ENCODE results near the gene CPM.

The CPM gene

DNA sequence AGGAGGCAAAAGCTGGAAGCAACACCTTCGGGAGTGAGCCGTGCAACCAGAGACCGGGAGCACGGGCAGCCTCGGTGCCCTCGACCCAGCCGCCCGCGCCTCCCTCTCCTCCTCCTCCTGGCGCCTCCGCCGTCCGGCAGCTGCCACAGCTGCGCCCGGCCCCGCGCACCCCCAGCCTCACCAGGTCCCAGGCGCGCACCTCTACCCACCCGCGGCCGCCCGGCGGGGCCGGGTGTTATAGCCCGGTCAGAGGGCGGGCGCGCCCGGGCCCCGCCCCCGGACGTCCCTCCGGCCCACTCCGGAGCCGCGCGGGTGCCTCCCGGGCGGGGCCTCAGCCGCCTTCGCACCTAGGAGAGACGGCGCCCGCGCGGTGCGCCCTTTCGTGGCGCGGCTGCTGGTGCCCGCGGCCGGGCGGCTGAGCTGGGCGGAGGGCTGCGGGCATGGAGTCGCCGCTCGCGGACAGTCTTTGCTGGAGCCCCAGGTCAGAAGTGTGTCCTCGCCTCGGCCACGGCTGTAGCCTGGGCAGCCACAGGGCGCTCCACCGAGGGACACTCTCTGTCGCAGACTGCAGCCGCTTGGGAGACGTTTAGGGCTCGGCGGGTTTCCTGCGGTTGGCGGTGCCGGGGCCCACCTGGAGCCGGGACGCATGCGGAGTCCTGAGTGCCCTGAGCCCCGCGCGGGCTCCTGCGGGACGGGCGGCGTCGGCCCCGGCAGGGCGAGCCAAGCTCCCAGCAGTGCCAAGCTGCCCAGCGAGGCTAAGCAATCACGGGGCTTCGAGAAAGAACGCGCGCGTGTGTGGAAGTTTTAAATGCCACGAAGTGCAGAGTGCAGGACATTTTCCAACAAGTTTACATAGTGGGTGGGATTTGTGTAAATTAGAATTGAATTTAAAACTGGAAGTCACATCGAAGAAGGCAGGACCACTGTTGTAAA, at the start of gene CPM:
Gene CPM, minus strand, starts transcription at position 211 of the 933 bp plus-strand sequence. CDS start 334 bp downstream, outside the sequence.
- TF ChIP-seq GATA2 (IDR thresholded peaks at IDR 0.05; ENCODE audit: low read depth, low read length) (no peak), GATA3 (IDR thresholded peaks at IDR 0.05; ENCODE audit: low read depth, low read length) (no peak)

DNA sequence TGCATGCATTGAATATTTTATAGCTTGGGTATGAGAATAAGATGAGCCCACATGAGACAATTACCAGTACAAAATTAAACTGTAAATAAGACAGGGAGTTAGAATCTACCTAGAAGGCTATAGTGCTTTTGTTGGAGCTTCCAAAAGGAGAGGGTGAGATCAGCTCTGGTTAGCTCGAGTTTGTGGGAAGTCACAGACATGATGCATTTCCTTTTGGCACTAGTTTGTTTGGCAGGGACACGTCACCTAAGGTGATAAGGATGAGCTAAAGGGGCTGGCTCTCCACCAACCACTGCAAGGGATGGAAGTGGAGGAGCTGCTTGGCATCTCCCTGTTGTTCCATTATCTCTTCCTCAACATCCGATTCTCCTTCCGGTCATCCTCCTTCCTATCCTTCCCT, 48.5 kb upstream of the CPM start:
- TF ChIP-seq GATA2 (IDR thresholded peaks at IDR 0.05; ENCODE audit: low read depth, low read length): no peak
- TF ChIP-seq GATA3 (IDR thresholded peaks at IDR 0.05; ENCODE audit: low read depth, low read length): no peak

DNA sequence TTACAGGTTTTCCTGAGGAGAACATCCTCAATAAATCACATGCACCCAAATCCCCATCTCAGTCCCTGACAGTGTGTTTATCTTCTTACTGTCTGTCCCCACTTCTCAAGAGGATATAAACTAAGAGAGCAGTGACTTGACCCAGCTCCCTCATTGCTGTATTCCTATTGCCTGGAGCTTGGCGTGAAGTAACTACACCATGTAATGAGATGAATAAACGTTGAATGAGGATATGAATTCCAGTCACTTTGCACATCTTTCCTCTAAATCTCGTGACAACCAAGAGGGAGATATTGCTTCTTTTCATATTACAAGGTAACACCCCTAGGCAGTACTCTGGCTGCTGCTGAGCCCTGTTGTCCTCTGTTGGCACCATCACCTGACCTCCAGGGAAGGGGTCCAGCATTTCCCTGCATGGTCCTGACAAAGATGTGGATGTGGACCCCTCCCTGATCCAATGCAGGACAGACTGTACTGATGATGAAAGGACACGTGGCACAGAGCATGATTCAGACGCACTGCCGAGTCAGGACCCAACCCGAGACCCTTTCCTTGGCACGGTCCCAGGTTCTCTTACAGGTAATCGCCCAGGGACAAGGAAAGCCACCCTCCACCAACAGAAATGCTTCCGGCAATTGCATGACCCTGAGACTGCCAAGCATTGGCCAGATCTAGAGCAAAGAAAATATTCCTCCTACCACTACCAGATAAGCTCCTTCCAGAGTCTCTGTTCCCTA, 47.7 kb upstream of the CPM start:
- TF ChIP-seq GATA2 (IDR thresholded peaks at IDR 0.05; ENCODE audit: low read depth, low read length) (no peak), GATA3 (IDR thresholded peaks at IDR 0.05; ENCODE audit: low read depth, low read length) (no peak)

DNA sequence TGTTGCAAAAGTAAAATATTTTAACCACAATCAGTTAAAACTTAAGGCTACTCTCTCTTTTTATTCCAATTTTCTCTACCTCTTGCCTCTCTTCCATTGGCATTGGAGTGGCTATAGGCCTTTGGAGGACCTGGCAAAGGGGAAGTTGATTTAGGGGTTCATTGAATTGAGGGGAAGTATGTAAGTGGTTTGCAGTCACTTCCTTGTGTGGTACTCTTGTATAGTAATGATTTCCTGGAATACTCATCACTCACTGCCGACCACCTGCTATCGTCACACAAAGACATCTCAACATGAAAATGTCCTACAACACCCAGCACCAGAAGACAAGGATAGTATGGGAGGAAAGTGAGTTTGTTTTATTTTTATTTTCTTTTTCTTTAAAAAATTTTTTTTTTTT, 45.7 kb upstream of the CPM start:
- TF ChIP-seq GATA3 (IDR thresholded peaks at IDR 0.05; ENCODE audit: low read depth, low read length) (no peak), GATA2 (IDR thresholded peaks at IDR 0.05; ENCODE audit: low read depth, low read length) (no peak)

DNA sequence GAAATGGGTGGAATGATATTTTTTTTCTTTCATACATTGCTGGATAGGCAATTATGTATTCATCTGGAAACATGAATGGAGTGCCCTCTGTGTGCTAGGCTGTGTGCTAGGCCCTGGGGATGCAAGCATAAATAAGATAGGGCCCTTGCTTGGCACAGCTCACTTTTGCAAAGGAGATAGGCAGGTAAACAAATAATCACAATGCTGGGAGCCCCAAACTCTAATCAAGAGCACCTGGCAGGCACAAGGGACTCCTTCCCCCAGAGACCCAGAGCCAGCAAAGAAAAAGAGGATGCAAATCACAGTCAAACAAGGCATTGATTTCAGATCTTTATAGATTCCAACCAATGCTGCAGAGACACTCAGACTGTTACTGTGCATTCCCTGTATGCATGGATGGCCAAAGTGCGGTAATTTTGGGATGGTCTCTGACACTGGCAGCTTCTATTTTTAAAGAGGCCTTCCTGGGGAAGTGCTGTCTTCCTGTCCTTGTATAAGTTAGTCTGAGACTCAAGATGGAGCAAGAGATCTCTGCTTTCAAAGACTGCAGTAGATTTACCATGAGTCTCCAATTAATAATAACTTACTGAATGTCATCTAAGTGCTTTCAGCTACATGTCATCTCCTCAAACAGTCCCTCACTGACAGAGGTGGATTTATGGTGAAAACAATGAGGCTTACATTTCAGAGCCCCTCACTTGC, 45.1 kb upstream of the CPM start:
- TF ChIP-seq GATA2 (IDR thresholded peaks at IDR 0.05; ENCODE audit: low read depth, low read length) (no peak), GATA3 (IDR thresholded peaks at IDR 0.05; ENCODE audit: low read depth, low read length) (no peak)

DNA sequence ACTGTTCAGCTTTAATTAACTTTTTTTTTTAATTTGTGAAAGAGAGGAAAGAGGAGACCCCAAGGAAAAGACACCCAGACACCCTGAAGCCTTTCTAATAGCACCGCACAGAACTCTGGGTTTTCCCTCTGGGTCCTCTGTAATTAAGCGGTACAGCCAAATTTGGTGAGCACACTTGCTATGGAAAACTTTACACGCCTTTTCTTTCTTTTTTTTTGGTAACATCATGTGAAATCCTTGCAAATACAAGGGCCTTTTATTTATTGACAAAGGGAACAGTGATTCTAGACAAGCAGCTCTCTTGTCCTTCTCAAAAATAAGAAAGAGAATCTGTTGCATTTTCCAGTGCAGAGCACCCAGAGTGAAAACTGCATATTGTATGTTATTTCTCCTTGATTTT, 44.4 kb upstream of the CPM start:
- TF ChIP-seq GATA2 (IDR thresholded peaks at IDR 0.05; ENCODE audit: low read depth, low read length) (no peak), GATA3 (IDR thresholded peaks at IDR 0.05; ENCODE audit: low read depth, low read length) (no peak)

DNA sequence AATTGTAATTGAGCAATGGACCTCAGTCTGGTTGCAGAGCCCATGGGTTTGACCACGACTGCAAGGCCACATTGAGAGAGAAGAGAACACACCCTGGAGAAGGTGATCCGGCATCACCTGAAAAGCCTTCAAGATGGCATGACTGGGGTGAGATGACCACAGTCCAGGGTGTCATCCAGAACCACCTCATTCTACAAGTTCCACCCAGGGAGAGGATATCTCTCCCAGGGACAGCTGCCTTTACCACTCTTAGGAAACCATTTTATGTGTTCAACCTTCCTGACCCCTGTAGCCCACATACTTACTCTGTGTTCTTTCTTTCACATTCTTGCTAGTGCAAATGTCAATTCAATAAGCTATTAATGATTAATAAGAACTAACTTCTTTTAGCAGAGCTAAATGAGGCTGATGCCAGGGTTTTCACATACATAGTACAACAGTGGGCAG, 43.4 kb upstream of the CPM start:
- no peak for TF ChIP-seq GATA2 (IDR thresholded peaks at IDR 0.05; ENCODE audit: low read depth, low read length)

DNA sequence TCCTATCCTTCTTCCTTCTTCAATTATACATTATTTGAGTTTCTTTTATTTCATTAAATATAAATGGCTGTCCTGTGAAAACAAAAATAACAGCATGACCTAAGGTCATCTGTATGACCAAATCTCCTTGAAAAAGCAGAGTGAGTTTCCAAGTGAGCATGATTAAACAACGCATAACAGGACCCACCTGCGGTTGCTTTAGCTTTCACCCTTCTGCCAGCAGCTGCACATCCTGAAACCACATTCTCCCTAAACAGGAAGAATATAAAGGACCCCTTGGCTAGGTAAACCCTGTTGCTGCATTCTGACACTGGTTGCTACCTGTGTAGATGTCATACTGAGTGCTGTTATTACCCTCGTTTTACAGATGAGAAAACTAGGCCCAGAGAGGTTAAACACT, 42.8 kb upstream of the CPM start:
- no peak for TF ChIP-seq GATA2 (IDR thresholded peaks at IDR 0.05; ENCODE audit: low read depth, low read length)
- TF ChIP-seq GATA3 (IDR thresholded peaks at IDR 0.05; ENCODE audit: low read depth, low read length): no peak

DNA sequence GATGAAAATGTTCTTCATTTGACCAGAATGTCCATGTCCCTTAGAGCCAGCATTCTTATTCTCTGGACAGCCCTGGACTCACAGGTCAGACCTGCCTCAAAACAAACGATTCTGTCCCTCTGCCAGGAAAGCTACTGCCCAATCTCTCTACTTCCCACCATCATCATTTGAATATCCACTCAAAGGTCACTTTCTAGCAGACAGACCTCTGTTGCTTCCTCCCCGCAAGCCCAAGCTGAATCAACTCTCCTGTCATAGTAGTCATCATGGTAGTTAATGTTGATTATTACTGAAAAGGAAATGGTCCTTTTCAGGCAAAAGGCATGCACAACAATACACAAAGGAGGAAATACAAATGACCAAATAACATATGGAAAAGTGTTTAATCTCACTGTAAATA, 39.6 kb upstream of the CPM start:
- TF ChIP-seq GATA2 (IDR thresholded peaks at IDR 0.05; ENCODE audit: low read depth, low read length) (no peak), GATA3 (IDR thresholded peaks at IDR 0.05; ENCODE audit: low read depth, low read length) (no peak)

DNA sequence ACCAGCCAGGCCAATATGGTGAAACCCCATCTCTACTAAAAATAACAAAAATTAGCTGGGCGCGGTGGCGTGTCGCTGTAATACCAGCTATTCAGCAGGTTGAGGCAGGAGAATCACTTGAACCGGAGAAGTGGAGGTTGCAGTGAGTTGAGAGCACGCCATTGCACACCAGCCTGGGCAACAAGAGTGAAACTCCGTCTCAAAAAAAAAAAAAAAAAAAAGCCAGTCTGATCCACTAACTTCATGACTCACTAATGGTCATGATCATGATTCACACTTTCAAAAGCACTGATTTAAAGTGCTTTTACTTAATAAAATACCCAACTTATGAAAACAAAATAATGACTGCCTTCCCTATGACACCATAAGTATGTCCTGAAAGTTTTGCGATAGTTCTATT, 38.4 kb upstream of the CPM start:
- no peak for TF ChIP-seq GATA2 (IDR thresholded peaks at IDR 0.05; ENCODE audit: low read depth, low read length)
- TF ChIP-seq GATA3 (IDR thresholded peaks at IDR 0.05; ENCODE audit: low read depth, low read length): no peak

DNA sequence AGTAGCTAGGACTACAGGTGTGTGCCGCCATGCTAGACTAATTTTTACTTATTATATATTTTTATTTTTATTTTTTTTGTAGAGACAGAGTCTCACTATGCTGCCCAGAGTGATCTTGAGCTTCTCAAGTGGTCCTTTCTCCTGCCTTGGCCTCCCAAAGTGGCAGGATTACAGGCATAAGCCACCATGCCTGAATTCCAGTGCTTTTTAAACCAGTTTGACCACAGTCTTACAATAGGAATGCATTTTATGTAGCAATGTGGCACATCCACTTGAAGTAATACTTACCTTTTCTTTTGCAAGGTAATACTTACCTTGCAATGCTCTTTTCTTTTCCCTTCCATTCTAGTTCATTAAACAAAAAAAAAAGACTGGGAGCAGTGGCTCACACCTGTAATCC, 38.0 kb upstream of the CPM start:
- TF ChIP-seq GATA2 (IDR thresholded peaks at IDR 0.05; ENCODE audit: low read depth, low read length) (no peak), GATA3 (IDR thresholded peaks at IDR 0.05; ENCODE audit: low read depth, low read length) (no peak)

DNA sequence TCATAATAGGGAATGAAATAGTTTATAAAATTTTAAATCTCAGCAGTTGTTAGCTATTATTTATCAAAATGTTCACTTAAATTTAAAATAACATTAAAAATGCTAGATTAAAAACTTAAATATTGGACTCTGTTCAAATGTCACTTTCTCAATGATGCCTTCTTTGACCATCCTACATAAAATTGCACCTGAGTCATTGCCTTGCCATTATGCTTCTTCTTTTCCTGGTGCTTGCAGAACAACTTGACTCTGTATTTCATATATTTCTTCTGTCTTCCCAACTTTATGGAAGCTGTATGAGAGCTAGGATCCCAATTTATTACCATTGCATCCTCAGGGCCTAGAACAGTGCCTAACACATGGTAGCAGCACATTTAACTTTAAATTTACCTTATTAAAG, 37.3 kb upstream of the CPM start:
- TF ChIP-seq GATA2 (IDR thresholded peaks at IDR 0.05; ENCODE audit: low read depth, low read length) (no peak), GATA3 (IDR thresholded peaks at IDR 0.05; ENCODE audit: low read depth, low read length) (no peak)

DNA sequence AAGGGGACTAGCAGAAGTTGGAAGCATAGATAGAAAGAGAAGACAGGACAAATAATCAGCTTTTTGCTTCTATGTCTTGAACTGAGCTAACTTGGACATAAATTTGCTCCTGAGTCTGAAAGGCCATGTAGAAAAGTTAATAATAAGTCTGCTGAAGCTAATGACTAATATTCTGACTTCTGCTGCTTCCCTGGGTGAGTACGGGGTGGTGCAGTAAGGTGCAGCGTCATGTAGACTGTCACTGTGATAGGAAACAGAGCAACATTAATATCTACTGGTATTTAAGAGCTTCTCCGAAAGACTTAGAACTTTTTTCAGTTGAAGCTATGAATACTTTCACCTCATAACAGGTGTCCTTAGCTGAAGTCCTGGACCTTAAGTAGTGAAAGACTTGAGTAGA, 34.1 kb upstream of the CPM start:
- no peak for TF ChIP-seq GATA2 (IDR thresholded peaks at IDR 0.05; ENCODE audit: low read depth, low read length)
- TF ChIP-seq GATA3 (IDR thresholded peaks at IDR 0.05; ENCODE audit: low read depth, low read length): no peak
